ENCODE data around the gene SAMD4A.

- TF ChIP-seq, protein P1, sequence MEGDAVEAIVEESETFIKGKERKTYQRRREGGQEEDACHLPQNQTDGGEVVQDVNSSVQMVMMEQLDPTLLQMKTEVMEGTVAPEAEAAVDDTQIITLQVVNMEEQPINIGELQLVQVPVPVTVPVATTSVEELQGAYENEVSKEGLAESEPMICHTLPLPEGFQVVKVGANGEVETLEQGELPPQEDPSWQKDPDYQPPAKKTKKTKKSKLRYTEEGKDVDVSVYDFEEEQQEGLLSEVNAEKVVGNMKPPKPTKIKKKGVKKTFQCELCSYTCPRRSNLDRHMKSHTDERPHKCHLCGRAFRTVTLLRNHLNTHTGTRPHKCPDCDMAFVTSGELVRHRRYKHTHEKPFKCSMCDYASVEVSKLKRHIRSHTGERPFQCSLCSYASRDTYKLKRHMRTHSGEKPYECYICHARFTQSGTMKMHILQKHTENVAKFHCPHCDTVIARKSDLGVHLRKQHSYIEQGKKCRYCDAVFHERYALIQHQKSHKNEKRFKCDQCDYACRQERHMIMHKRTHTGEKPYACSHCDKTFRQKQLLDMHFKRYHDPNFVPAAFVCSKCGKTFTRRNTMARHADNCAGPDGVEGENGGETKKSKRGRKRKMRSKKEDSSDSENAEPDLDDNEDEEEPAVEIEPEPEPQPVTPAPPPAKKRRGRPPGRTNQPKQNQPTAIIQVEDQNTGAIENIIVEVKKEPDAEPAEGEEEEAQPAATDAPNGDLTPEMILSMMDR (conservative IDR thresholded peaks at IDR 0.05; ENCODE audit: low read depth, low read length), result no peak
- TF ChIP-seq EZH2 (IDR thresholded peaks at IDR 0.05; ENCODE audit: borderline replicate concordance, low read depth, low read length, poor library complexity, severe bottlenecking), result no peak
These were observed 273.4 kb downstream of the SAMD4A start for GRCh38 chr14:54840336-54840735.
